HG02870 (cell line): Measurements from ENCODE around the gene CFAP251.

Source experiments
- ATAC-seq: cut with Tn5 transposase; IDR thresholded peaks from one replicate; pipeline ENCODE4 v1.9.1; 2021; ENCODE audit warnings: mild to moderate bottlenecking, moderate library complexity; ENCODE audit not compliant: unreplicated experiment

The CFAP251 gene

GRCh38 chr12:122001466-122002209 lies 83.2 kb downstream of the CFAP251 start:
- ATAC-seq = no peak

- no peak for ATAC-seq
Measured at GRCh38 chr12:122003651-122004611, 85.5 kb downstream of the CFAP251 start.

GRCh38 chr12:122004633-122005071 lies 86.3 kb downstream of the CFAP251 start:
- no peak for ATAC-seq

GRCh38 chr12:122005252-122005776 lies 86.9 kb downstream of the CFAP251 start:
- ATAC-seq = no peak

- ATAC-seq = no peak
Measured at GRCh38 chr12:122006186-122006926, 88.0 kb downstream of the CFAP251 start.

- ATAC-seq = no peak
Measured at GRCh38 chr12:122009741-122010140, 91.3 kb downstream of the CFAP251 start.

GRCh38 chr12:122012184-122012583 lies 93.8 kb downstream of the CFAP251 start:
- ATAC-seq = no peak

GRCh38 chr12:122013136-122013535 lies 94.7 kb downstream of the CFAP251 start:
- no peak for ATAC-seq

- ATAC-seq = no peak
Measured at GRCh38 chr12:122013791-122014590, 95.6 kb downstream of the CFAP251 start.

- no peak for ATAC-seq
Measured at GRCh38 chr12:122014781-122015180, 96.4 kb downstream of the CFAP251 start.

- no peak for ATAC-seq
Measured at GRCh38 chr12:122018457-122018856, 100.1 kb downstream of the CFAP251 start.

GRCh38 chr12:122018937-122019336 lies 100.5 kb downstream of the CFAP251 start:
- ATAC-seq = no peak

GRCh38 chr12:122020795-122021192 lies 102.4 kb downstream of the CFAP251 start:
- ATAC-seq = no peak

GRCh38 chr12:122021193-122021821 lies 102.9 kb downstream of the CFAP251 start:
- ATAC-seq = no peak

GRCh38 chr12:122021822-122022392 lies 103.5 kb downstream of the CFAP251 start, which contains the start of gene BCL7A:
Gene BCL7A (plus strand): TSS chr12:122021884. CDS start chr12:122022092, 208 bp downstream.
- no peak for ATAC-seq

- no peak for ATAC-seq
Measured at GRCh38 chr12:122022393-122023338, 104.3 kb downstream of the CFAP251 start.

GRCh38 chr12:122023339-122024131 lies 105.1 kb downstream of the CFAP251 start:
- no peak for ATAC-seq
